Ramos (cell line): ENCODE measurements around the gene OR6S1.
"Not testable (repeated sequence)": the region's sequence is repeated elsewhere in the genome, so short reads cannot be mapped to it uniquely, and the experiment has no call there.

Source experiments
- in situ Hi-C: fragments of 300-500 bp; cut with MboI; formaldehyde crosslinking; loops from one replicate; pipeline ENCODE4 v1.14.3; 2022; ENCODE audit warnings: low sequenced_read_pairs; ENCODE audit not compliant: unreplicated experiment

Gene OR6S1

DNA sequence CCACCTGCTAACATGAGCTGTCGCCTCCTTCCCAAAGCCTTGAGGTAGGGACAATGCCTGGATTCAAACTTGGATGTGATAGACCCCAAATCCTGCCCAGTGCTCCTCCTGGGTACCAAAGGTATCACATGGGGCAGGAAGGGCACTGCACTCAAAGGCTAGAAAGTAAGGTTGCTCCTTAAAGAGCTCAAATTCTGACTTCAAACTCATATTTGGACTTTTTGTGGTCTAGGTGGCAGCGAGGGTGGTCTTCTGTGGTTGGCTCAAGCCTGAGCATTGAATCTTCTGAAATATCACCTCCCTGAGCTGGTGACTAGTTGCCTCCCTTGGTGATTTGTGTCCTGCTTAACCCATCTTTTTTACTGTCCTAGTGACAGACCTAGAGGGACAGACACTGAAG lies 34.6 kb upstream of the OR6S1 start:
- in situ Hi-C loops: no loop called here

DNA sequence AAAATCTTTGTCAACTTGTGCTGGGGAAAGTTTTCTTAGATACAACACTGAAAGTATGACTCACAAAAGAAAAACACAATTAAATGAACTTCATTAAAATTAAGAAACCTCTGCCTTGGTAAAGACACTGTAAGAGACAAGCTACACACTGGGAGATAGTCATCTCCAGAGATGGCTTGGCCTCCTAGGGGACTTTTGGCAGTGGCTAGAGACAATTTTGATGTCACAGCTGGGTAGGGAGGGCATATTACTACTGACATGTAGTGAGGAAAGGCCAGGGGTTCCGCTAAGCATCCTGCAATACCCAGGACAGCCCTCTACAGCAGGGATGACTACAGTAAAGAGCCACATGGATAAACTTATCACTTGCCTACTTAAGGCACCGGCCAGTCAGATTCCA lies 34.2 kb upstream of the OR6S1 start:
- in situ Hi-C loops: no loop called here

DNA sequence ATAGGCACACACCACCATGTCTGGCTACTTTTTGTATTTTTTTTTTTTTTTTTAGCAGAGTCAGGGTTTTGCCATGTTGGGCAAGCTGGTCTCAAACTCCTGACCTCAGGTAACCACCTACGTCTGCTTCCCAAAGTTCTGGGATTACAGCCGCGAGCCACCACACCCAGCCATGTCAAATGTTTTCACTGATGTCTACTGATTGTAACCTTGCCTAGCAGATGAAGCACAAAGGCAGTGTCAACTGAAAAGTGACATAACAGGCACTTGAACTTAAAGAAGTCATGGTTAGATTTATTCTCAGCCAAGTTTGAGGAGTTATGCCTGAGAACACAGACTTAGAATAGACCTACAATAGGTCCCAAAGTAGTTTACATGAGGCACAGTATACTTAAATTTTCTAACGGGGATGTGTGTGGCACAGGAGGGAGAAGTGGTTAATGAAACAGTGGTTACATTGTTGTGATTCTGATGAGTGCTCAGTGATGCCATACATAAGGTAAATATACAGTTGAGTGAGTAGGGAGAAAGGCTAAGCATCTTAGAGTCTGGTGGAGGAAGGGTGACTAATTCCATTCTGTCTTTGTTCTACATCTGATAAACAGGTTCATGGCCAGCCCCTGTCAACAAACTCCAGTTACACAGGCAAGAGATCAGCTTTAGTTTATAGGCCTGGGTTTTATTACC lies 30.2 kb upstream of the OR6S1 start:
- in situ Hi-C loops: no loop called here

DNA sequence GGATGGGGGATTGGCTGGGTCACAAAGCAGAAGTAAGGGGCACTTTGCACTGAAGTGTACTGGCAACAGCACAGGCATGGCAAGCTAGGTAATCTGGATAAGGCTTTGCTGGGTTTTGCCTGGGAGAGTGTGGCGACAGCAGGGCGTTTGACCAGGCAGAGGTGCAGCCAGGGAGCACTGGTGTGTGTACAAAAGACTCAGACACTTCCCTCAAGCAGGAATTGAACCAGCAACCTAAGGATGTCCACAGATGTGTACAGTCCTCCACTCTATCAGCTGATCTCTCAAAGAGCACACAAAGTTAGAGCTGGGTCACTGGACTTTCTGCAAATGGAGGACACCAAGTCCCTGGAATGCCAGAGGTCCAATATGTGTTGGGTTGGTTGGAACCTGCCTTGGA lies 27.5 kb upstream of the OR6S1 start:
- in situ Hi-C loops: no loop called here

DNA sequence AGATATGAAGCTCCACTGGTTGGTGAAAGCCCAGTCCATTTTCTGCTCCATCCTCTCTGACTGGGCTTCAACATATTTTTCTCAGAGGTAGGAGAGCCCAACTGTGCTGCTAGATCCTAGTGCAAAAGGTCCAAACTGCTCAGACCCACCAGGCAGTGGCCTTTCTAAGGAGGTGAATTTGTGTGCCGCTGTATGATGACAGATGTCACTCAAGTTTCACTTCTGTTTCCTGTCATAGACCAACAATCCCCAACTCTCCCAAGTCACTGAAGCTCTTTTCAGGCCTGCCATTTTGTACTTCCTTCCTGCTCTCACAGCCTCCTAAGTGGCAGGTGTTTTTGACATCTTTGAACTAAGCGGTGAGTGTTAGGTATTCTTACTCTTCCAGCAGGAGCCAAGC lies 26.5 kb upstream of the OR6S1 start:
- in situ Hi-C loops: no loop called here

DNA sequence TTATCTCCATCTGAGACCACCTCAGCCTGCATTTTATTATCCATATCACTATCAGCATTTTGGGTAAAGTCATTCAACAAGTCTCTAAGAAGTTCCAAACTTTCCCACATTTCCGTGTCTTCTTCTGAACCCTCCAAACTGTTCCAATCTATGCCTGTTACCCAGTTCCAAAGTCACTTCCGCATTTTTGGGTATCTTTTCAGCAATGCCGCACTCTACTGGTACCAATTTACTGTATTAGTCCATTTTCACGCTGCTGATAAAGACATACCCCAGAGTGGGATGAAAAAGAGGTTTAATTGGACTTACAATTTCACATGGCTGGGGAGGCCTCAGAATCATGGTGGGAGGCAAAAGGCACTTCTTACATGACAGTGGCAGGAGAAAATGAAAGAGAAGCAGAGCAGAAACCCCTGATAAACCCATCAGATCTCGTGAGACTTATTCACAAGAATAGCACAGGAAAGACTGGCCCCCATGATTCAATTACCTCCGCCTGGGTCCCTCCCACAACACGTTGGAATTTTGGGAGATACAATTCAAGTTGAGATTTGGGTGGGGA lies 25.0 kb upstream of the OR6S1 start:
- in situ Hi-C loops: not testable (repeated sequence)

DNA sequence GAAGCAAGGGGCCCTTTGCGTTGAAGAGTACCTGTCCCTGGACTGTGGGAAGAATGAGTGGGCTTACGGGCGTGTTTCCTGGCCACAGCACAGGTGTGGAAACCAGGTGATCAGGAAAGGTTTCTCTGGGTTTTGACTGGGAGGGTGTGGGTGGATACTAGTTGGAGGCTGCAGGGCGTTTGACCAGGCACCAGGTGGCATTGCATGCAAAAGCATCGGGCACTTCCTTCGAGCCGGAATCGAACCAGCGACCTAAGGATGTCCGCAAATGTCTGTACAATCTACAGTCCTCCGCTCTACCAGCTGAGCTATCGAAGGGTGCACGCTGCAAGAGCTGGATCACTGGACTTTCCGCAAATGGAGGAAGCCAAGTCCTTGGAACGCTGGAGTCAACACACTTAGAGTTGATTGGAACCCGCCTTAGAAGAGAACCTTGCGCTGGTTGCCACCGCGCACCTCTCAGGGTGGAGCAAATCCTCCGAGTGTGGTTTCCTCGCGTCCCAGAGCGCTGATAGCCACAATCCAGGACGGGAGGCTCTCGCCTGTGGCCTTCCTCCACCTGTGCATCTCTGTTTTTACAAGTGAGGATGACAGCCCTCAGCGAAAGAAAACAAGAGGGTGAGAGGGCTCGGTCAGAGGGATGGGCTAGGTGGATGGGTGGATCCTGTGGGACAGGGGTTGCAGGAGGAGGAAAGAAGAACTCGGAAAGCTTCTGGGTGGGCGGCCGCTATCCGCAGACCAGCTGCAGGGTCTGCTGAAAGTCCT lies 21.7 kb upstream of the OR6S1 start:
- in situ Hi-C loops: no loop called here

DNA sequence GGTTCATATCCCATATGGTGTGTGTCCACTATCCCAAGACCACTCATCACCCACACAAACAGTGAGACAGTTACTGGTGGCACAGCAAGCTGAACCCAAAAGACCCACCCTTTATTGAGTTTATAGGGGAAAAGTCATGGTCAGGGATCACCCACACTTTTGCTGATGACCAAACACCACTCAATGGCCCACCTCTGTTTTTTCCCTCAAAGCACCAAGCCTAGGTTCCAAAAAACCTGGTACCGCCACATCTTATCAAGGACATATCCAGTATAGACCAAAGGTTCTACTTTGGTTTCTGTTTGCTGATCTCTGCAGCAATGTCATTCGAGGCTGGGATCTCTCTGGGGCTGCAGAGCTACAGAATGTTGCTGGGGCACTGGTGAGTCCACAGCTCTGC lies 19.7 kb upstream of the OR6S1 start:
- in situ Hi-C loops: no loop called here

DNA sequence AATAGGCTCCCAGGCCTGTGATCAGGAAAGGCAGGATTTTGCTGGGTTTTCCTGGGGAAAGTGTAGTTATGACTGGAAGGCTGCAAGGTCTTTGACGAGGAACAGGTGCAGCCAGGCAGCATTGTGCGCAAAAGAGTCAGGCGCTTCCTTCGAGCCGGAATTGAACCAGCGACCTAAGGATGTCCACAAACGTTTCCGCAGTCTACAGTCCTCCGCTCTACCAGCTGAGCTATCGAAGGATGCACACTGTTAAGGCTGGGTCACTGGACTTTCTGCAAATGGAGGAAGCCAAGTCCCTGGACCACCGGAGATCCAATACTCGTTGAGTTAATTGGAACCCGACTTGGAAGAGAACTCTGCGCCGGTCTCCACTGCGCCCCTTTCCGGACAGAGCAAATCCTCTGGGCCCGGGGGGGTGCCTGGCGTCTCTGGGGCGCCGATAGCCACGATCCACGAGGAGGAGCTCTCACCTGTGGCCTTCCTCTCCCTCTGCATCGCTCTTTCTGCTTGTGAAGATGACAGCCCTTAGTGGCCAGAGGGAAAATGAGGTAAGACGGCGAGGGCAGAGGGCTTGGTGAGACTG lies 18.4 kb upstream of the OR6S1 start:
- in situ Hi-C loops: no loop called here

DNA sequence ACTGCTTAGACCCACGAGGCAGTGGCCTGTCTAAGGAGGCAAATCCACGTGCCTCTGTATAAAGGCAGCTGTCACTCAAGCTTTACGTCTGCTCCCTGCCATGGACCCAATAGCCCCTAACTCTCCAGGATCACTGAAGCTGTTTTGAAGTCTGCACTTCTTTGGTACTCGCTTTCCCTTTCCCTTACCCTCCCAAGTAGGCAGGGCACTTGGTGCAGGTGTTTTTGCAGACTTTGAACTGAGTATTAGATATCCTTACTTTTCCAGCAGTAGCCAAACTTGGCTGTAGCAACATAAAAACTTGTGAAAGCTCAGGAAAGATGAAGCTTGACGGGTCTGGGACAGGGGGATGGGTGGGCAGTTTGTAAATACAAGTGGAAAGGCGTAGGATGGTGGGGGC lies 17.8 kb upstream of the OR6S1 start:
- in situ Hi-C loops: no loop called here

DNA sequence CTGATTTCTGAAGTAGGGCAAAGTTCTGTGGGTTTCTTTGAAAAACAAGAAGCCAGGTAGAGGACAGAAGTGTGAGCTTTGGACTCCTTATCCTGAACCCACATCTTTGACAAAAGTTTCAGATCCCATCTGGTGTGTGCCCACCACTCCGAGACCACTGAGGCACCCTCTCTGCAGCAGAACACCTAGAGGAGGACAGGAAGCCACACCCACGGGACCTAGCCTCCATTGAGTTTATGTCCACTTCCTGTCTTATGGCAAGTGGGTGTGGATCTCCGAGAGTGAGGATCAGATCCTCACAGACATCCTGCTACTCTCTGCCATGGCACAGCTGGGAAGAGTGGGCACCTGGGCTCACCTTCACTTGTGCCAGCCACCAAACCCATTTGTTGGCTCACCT lies 16.8 kb upstream of the OR6S1 start:
- in situ Hi-C loops: no loop called here

DNA sequence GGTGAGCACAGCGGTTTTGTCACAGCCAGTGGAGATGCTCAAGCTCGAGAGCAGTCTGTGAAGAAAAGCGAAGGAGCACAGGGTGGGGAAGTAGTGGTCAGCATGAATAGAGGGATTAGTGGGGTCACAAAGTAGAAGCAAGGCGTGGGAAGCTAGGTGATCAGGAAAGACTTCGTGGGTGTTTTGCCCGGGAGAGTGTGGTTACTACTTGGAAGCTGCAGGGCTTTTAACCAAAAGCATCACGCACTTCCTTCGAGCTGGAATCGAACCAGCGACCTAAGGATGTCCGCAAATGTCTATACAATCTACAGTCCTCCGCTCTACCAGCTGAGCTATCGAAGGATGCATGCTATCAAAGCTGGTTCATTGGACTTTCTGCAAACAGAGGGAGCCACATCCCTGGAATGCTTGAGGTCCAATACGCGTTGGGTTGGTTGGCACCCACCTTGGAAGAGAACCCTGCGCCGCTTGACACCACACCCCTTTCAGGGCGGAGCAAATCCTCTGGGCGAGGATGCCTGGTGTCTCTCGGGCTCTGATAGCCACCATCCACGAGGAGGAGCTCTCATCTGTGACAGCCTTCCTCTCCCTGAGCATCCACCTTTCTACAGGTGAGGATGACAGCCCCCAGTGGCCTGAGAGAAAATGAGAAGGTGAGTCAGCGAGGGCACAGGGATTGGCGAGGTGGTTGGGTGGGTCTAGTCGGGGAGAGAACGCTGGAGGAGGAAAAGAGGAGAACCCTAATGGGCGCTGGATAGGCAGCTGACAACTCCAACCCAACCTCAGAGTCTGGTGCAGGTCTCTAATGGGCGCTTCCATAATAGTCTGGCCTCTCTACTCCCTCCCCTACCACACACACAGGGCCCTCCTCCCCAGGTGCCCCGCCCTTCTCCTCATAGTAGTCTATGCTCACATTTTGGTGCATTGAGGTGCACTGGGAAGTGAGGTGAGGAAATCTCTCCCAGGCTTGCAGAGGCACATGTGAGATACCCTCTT lies 16.0 kb upstream of the OR6S1 start:
- in situ Hi-C loops: no loop called here

DNA sequence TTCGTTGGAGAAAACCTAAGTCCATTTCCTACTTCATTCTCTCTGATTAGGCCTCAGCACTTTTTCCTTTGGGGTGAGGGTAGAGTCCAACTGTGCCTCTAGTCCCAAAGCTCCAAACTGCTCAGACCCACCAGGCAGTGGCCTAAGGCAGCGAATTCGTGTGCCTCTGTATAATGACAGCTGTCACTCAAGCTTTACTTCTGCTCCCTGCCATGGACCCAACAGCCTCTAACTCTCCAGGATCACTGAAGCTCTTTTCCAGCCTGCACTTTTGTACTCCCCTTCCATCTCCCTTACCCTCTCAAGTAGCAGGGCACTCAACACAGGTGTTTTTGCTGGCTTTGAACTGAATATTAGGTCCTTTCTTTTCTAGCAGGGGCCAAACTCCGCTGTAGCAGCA lies 14.8 kb upstream of the OR6S1 start:
- in situ Hi-C loops: no loop called here

DNA sequence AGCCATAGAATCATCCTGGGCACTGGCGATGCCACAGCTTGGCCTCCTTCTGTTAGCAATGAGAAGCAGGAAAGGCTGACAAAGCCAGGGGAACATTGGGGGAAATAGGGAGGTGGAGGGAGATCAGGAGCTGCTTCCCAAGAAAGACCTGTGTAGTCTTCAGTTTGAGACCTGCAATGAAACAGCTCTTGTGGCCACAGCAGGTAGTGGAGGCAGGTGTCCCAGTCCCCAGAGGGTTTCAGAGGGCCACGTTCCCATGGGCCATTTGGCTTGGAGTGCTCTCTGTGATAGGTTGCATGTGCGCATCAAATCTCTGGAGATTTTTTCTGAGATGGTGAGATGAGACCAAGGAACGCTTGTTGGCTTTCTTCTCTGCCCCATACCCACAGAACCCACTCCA lies 14.4 kb upstream of the OR6S1 start:
- in situ Hi-C loops: no loop called here

DNA sequence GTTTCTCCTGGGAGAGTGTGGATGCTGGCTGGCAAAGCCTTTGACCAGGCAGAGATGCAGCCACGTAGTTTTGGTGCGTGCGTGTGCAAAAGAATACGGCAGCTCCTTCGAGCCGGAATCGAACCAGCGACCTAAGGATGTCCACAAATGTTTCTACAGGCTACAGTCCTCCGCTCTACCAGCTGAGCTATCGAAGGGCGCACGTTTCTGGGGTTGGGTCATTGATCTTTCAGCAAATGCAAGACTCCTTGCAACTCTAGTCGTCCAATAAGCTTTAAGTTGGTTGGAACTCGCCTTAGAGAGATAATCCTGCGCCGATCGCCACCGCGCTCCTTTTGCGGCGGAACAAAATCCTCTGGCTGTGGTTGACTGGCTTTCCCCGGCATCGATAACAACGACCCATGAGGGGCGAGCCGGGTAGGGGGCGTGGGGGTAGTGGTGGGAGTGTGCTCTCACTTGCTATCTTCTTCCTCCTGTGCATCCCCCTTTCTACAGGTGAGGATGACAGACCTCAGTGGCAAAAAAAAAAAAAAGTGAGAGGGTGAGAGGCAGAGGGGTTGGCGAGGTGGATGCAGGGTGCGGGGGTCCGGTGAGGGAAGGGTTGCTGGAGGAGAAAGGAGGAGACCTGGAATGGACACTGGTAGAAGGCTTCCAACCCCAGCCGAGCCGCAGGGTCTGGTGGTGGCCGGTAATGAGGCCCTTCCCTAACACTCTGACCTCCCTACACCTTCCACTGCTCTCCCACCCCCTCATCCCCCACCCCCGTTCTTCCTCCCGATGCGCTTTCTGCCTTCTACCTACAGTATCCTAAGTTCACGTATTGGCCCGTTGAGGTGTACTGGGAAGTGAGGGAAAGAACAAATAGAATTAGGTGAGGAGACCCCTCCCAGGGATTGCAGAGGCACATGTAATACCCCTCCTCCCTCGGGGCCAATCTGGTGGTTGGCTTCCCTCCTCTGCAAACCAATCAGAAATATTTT lies 11.8 kb upstream of the OR6S1 start:
- in situ Hi-C loops: no loop called here

DNA sequence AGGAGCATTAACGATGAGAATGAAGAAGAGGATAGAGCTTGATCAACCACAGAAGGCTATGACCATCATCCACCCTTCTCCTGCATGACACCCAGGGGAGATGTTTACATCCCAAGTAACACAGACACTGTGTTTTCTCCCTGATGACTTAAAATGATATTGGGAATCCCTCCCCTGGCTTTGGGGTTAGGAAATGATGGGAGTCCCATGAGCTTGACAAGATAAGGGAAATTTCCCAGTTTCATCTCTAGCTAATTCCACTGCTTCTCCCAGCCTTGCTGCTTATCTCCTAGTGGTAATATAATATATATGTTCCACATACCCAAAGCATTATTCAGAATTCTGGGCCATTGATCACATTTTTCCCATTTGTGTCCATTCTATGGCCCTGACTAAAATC lies 4.0 kb upstream of the OR6S1 start:
- in situ Hi-C loops: no loop called here

DNA sequence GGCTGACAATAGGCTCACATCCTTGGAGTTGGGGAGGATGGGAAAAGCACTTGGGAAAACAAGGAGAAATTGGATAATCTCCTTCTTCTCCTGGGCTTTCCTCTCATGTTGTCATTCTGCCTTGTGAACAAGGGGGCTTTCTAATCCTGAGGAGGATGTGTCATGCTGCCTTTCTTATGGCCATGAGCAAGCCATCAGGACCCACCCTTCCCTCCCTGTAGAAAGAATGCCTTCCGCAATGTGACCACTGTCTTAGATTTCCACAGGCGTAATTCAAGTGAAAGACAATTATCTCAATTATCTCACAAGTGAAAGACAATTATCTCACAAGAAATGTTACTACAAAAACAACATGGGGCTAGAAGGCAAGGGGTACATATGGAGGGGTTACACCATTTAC lies 3.0 kb upstream of the OR6S1 start:
- in situ Hi-C loops: no loop called here

DNA sequence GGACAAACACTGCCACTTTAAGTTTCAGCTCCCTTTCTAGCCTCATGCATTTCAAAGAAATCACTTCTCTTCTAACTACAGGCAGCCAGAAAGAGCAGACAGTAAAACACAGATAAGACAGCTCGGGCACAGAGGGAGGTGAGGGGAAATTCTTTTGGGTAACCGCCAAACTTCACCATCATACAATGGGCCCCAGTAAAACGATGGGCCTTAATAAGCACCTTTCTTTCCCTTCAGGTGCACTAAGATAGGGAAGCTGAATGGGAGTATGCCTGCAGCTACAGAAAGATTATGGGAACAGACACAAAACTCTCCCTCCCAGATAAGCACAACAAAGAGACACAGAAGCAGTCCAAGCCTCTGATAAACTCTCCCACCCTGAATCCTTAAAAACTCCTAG lies 1.3 kb upstream of the OR6S1 start:
- in situ Hi-C loops: not testable (repeated sequence)

DNA sequence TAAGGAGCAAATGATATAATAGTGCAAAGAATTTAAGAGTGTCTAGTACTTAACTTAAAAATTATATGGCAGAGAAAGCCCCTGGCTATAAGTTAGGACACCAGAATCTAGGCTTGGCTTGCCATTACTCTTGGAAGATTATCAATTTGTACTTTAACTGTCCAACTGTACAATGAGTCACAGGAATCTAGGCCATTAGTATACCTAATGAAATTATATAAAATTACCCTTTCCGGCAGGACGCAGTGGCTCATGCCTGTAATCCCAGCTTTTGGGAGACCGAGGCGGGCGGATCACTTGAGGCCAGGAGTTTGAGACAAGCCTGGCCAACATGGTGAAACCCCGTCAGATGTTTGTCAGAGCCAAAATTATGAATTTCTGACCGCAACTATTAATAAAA lies 691 bp upstream of the OR6S1 start:
- in situ Hi-C loops: no loop called here
